Measurements from ENCODE around the gene PPARA. TPM values are rescaled to one million over a fixed set of nuclear protein-coding genes. Genes with fewer than 3 reads are reported as not detected.

The PPARA gene
- total RNA-seq, 2 experiments from 2014 or later = 6.2 to 8.9 TPM

GRCh38 chr22:46122511-46122971 is 27.8 kb upstream of the PPARA start:
- ChIA-PET CTCF (interaction anchor here (0.6 to 3.4 kb wide), 14 partner anchors 10 to 419 kb away, joined by 3 to 21 read pairs (median 5); partner anchors contain the start of gene GTSE1), POLR2A (no interaction called here)
- intact Hi-C loops (cut with DNase I, micrococcal nuclease) = loop anchor here (1.0 to 5.0 kb wide), 6 partner anchors 174 to 420 kb away; partner anchors contain the start of genes GTSE1 (in 2 of the 2) and TRMU (in 2 of the 2)
- DNase-seq (peak; percentile 86), ATAC-seq (peak; percentile 81)
- Mint-ChIP-seq H3K4me3 (no peak overlapping the region), H3K36me3 (ENCODE audit: low read depth) (no peaks in the 10 kb centered on the region), H3K9me3 (ENCODE audit: low read depth) (no peaks in the 10 kb centered on the region), H3K4me1 (no peaks in the 10 kb centered on the region), H3K27ac (no peak overlapping the region), H3K27me3 (no peaks in the 10 kb centered on the region)

DNA sequence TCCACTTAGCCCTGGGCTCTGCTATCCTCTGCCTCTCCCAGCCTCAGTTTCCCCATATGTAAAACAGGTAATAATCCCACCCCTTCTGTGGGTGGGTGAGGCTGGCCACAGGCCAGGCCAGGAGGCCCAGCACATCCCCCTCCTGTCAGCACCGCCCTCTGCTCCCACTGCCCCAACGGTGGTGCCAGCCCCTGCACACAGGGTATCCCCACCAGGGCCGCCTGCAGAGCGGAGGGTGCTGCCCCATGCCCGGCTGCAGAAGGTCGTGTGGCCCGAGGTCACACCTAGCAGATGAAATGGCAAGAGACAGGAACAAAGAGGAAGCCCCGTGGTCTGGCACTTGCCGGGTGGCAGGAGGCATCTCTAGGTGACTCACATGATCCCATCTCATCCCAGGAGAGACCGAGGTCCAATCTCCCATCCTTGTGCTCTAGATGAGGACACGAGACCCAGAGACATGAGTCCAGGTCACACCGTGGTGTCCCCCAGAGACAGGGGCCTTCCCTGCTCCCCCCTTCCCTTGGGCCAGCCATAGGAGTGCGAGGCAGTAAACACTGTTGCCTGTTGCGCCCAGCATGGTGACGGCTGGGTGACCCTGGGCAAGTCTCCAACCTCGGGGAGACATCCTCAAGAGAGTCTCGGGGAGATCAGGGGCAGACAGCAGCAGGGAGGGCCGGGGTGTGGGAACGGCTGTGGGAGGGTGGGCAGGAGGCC is 27.2 kb upstream of the PPARA start:
- no peaks in the 10 kb centered on the region for H3K9me3 Mint-ChIP-seq (ENCODE audit: low read depth)
- H3K4me1 Mint-ChIP-seq = no peaks in the 10 kb centered on the region
- no peak for DNase-seq
- no peak overlapping the region for H3K27ac Mint-ChIP-seq
- intact Hi-C loops (cut with DNase I, micrococcal nuclease) = loop anchor here (1.0 to 5.0 kb wide), 6 partner anchors 173 to 419 kb away; partner anchors contain the start of genes GTSE1 (in 2 of the 2) and TRMU (in 2 of the 2)
- H3K4me3 Mint-ChIP-seq = no peak overlapping the region
- H3K36me3 Mint-ChIP-seq (ENCODE audit: low read depth) = no peaks in the 10 kb centered on the region
- POLR2A ChIA-PET = no interaction called here
- H3K27me3 Mint-ChIP-seq = no peaks in the 10 kb centered on the region
- no peak for ATAC-seq
- CTCF ChIA-PET = interaction anchor here (0.6 to 3.4 kb wide), 5 partner anchors 117 to 210 kb away, joined by 3 to 21 read pairs (median 12); no protein-coding TSS in a partner anchor

GRCh38 chr22:46123694-46124382 is 26.5 kb upstream of the PPARA start:
- DNase-seq (no peak), ATAC-seq (no peak)
- POLR2A ChIA-PET = no interaction called here
- no peak overlapping the region for H3K4me3 Mint-ChIP-seq
- no peak overlapping the region for H3K27ac Mint-ChIP-seq
- H3K4me1 Mint-ChIP-seq = no peaks in the 10 kb centered on the region
- CTCF ChIA-PET = interaction anchor here (0.6 to 3.4 kb wide), 3 partner anchors 116 to 192 kb away, joined by 3 to 21 read pairs (median 9); no protein-coding TSS in a partner anchor
- no peaks in the 10 kb centered on the region for H3K27me3 Mint-ChIP-seq
- no peaks in the 10 kb centered on the region for H3K9me3 Mint-ChIP-seq (ENCODE audit: low read depth)
- H3K36me3 Mint-ChIP-seq (ENCODE audit: low read depth) = no peaks in the 10 kb centered on the region
- intact Hi-C loops (cut with DNase I, micrococcal nuclease) = loop anchor here in 1 of 2 experiments (5.0 kb wide), 2 partner anchors 213 to 418 kb away; partner anchors contain the start of gene TRMU

DNA sequence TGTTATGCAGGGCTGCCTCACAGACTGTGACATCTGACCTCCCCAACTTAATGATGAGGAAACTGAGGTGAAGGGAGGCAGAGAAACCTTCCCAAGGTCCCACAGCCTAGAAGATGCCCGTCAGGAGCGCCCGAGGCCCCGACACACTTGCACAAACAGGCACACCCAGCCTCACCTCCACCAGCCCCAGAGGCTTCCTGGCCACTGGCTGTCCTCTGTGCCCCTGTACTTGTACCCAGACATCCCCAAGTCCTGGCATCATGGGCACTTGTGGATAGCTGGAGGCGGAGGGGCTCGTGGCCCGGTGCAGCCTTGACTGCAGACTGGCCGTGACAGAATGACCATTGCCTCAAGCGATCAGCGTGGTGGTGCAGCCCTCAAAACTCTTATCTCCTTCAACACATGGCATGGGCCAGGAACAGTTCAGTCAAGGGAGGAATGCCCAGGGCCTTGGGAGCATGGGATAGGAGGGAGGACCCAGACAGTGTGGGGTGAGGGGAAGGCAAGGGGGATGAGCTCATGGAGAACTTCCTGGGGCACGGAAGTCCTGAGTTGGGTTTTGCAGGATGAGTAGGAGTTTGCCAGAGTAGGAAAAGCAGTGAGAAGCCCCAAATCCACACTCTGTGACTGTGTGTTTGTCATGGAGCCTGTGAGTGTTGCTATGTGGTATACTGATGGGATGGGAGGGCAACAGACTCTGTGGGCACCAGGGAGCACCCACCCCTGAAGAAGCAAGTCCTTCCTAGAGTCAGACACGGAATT is 25.8 kb upstream of the PPARA start:
- Mint-ChIP-seq H3K27me3 (no peaks in the 10 kb centered on the region), H3K27ac (no peak overlapping the region), H3K4me1 (no peaks in the 10 kb centered on the region), H3K4me3 (no peak overlapping the region), H3K9me3 (ENCODE audit: low read depth) (no peaks in the 10 kb centered on the region), H3K36me3 (ENCODE audit: low read depth) (no peaks in the 10 kb centered on the region)
- ChIA-PET POLR2A (no interaction called here), CTCF (interaction anchor here (0.6 to 2.2 kb wide), 2 partner anchors 115 to 118 kb away, joined by 3 to 9 read pairs; no protein-coding TSS in a partner anchor)
- intact Hi-C loops (cut with DNase I, micrococcal nuclease) = loop anchor here in 1 of 2 experiments (5.0 kb wide), 2 partner anchors 213 to 418 kb away; partner anchors contain the start of gene TRMU
- ATAC-seq = no peak
- no peak for DNase-seq

GRCh38 chr22:46125311-46125710 is 25.0 kb upstream of the PPARA start:
- H3K4me3 Mint-ChIP-seq = no peak overlapping the region
- no peak for DNase-seq
- ATAC-seq = no peak
- intact Hi-C loops (cut with DNase I, micrococcal nuclease) = no loop called here
- H3K36me3 Mint-ChIP-seq (ENCODE audit: low read depth) = no peaks in the 10 kb centered on the region
- H3K27me3 Mint-ChIP-seq = no peaks in the 10 kb centered on the region
- ChIA-PET POLR2A (no interaction called here), CTCF (interaction anchor here (0.6 to 2.2 kb wide), 2 partner anchors 9 to 119 kb away, joined by 3 to 9 read pairs; no protein-coding TSS in a partner anchor)
- H3K9me3 Mint-ChIP-seq (ENCODE audit: low read depth) = no peaks in the 10 kb centered on the region
- no peaks in the 10 kb centered on the region for H3K4me1 Mint-ChIP-seq
- no peak overlapping the region for H3K27ac Mint-ChIP-seq

DNA sequence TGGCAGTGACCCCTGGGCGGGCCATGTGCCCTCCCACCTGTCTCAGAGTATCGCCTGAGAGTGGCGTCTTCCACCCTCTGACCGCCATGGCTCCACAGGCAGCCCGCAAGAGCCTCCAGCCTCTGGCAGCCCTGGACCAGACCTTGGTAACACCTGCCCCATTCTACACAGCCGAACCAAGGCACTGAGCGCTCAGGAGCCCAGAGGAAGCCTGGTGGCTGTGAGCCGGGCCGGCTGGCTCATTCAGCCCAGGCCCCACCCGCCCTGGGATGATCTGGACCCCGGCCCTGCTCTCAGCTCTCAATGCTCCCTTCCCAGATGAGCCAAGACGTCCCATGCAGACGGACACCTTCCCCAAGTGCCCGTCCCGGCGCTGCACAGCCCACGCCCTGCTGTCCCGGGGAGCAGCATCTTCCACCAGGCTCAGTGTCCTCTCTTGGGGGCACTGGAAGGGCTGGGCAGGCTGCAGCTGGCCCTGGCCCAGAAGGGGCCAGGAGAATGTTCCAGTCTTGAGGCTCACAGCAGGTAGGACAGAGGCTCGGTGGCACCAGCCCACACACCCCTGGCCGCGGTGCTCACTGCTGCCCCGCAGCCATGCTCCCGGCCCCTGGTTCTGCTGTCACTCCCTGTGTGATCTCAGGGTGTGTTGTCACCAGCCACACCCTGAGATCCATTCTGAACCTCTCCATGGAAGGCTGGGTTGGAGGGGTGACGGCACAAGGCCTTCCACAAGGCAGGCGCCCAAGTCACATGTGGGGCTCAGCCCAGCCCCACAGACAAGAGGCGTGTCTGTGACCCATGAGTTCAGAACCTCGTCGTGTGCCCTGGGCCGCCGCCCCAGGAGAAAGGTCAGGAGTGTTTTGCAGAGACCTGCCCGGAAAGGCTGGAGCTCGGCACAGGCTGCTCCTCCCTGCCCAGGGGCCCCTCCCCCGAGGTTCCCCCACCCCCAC is 24.2 kb upstream of the PPARA start:
- no peak overlapping the region for H3K27ac Mint-ChIP-seq
- POLR2A ChIA-PET = no interaction called here
- CTCF ChIA-PET = interaction anchor here (0.5 to 0.9 kb wide), 3 partner anchors 9 to 1851 kb away, joined by 3 read pairs; no protein-coding TSS in a partner anchor
- DNase-seq = no peak
- H3K27me3 Mint-ChIP-seq = no peaks in the 10 kb centered on the region
- intact Hi-C loops (cut with DNase I, micrococcal nuclease) = no loop called here
- H3K36me3 Mint-ChIP-seq (ENCODE audit: low read depth) = no peaks in the 10 kb centered on the region
- no peak for ATAC-seq
- H3K4me3 Mint-ChIP-seq = no peak overlapping the region
- H3K4me1 Mint-ChIP-seq = no peaks in the 10 kb centered on the region
- H3K9me3 Mint-ChIP-seq (ENCODE audit: low read depth) = no peaks in the 10 kb centered on the region

DNA sequence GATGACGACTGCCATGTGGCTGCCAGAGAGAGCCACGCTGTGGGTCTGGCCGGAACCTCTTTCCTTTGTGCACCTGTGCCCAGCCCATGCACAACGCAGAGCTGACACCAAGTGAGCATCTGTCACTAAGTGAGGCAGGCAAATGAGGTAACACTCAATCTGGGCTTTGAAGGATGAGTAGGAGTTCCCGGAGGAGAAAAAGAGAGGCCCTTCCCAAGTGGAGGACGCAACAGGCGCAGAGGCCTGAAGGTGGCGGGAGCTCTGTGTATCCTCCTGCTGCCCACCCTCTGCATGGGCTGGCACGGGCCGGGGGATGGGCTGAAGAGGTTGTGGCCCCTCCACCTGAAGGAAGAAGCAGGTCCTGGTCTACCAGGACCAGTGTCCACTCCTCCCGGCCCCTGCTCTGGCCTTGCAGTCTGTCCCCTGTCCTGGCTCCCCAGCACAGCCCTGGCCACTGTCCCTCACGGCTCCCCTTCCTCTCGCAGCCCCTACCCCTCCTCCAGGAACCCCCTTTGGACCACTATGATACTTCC is 23.4 kb upstream of the PPARA start:
- Mint-ChIP-seq H3K4me3 (no peak overlapping the region), H3K9me3 (ENCODE audit: low read depth) (no peaks in the 10 kb centered on the region), H3K36me3 (ENCODE audit: low read depth) (no peaks in the 10 kb centered on the region), H3K27me3 (no peaks in the 10 kb centered on the region), H3K27ac (no peak overlapping the region), H3K4me1 (no peaks in the 10 kb centered on the region)
- intact Hi-C loops (cut with DNase I, micrococcal nuclease) = no loop called here
- no peak for DNase-seq
- ChIA-PET CTCF (interaction anchor here (0.5 to 0.9 kb wide), 2 partner anchors 186 to 1852 kb away, joined by 3 read pairs; no protein-coding TSS in a partner anchor), POLR2A (no interaction called here)
- no peak for ATAC-seq

- ChIA-PET CTCF (no interaction called here), POLR2A (no interaction called here)
- Mint-ChIP-seq H3K27ac (no peak overlapping the region), H3K4me1 (no peaks in the 10 kb centered on the region), H3K27me3 (no peaks in the 10 kb centered on the region), H3K4me3 (no peak overlapping the region), H3K36me3 (ENCODE audit: low read depth) (no peaks in the 10 kb centered on the region), H3K9me3 (ENCODE audit: low read depth) (no peaks in the 10 kb centered on the region)
- DNase-seq = no peak
- intact Hi-C loops (cut with DNase I, micrococcal nuclease) = no loop called here
- ATAC-seq = no peak
Measured at GRCh38 chr22:46127556-46127955, 22.8 kb upstream of the PPARA start.

DNA sequence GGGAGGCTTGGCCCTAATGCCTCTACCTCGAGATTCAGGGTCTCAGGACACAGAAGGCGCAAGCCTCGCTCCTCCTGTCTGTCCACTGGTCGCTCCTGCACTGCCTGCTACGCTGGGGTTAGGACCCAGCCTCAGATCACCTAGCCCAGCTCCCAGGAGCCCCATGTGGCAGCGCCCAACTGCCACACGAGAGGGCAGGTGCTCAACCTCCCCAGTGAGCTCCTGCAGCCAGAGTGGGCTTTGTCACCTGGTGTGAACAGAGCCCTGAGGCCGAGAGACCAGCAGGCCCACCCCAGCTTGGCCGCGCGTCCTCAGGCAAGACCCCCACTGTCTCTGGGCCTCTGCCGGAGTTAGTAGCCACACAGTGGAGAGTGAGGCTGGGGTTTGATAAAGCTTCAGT is 21.7 kb upstream of the PPARA start:
- ChIA-PET POLR2A (no interaction called here), CTCF (interaction anchor here (0.6 kb wide), 1 partner anchor 12 kb away, joined by 3 read pairs; no protein-coding TSS in a partner anchor)
- intact Hi-C loops (cut with DNase I, micrococcal nuclease) = no loop called here
- H3K4me1 Mint-ChIP-seq = no peaks in the 10 kb centered on the region
- H3K27ac Mint-ChIP-seq = no peak overlapping the region
- H3K27me3 Mint-ChIP-seq = no peaks in the 10 kb centered on the region
- ATAC-seq (no peak), DNase-seq (no peak)
- H3K4me3 Mint-ChIP-seq = no peak overlapping the region
- H3K36me3 Mint-ChIP-seq (ENCODE audit: low read depth) = no peaks in the 10 kb centered on the region
- H3K9me3 Mint-ChIP-seq (ENCODE audit: low read depth) = no peaks in the 10 kb centered on the region

- Mint-ChIP-seq H3K4me1 (no peaks in the 10 kb centered on the region), H3K4me3 (no peak overlapping the region), H3K36me3 (ENCODE audit: low read depth) (no peaks in the 10 kb centered on the region), H3K9me3 (ENCODE audit: low read depth) (no peaks in the 10 kb centered on the region), H3K27me3 (no peaks in the 10 kb centered on the region), H3K27ac (no peak overlapping the region)
- DNase-seq (no peak), ATAC-seq (no peak)
- intact Hi-C loops (cut with DNase I, micrococcal nuclease) = no loop called here
- POLR2A ChIA-PET = no interaction called here
- CTCF ChIA-PET = no interaction called here
Measured at GRCh38 chr22:46129390-46130041, 20.8 kb upstream of the PPARA start.
